ENCODE data around the gene HBP1. TPM values are rescaled to one million over a fixed set of nuclear protein-coding genes. Genes with fewer than 3 reads are reported as not detected.

The HBP1 gene
- total RNA-seq, 1 experiment from 2014 or later, result 31.0 TPM

- Mint-ChIP-seq H3K4me1 (peaks cover 25% of the 10 kb centered on the region), H3K9me3 (no peaks in the 10 kb centered on the region), H3K27ac (no peak overlapping the region), H3K27me3 (ENCODE audit: low read depth) (no peaks in the 10 kb centered on the region), H3K4me3 (no peak overlapping the region), H3K36me3 (no peaks in the 10 kb centered on the region)
- ChIA-PET POLR2A (no interaction called here), CTCF (no interaction called here)
- TF ChIP-seq ETV6 (CRISPR knock-in tag; IDR thresholded peaks at IDR 0.05), result no peak
- TF ChIP-seq ELF4 (CRISPR knock-in tag; IDR thresholded peaks at IDR 0.05; ENCODE audit: low read depth), result no peak
- TF ChIP-seq CTCF (IDR thresholded peaks at IDR 0.05), result no peak
- no peak for TF ChIP-seq RORB (CRISPR knock-in tag; IDR thresholded peaks at IDR 0.05)
- TF ChIP-seq TEAD4 (CRISPR knock-in tag; IDR thresholded peaks at IDR 0.05), result no peak
- no peak for TF ChIP-seq FOXP4 (CRISPR knock-in tag; IDR thresholded peaks at IDR 0.05)
- TF ChIP-seq SP1 (CRISPR knock-in tag; conservative IDR thresholded peaks at IDR 0.05), result no peak
- TF ChIP-seq ZNF425 (CRISPR knock-in tag; conservative IDR thresholded peaks at IDR 0.05), result no peak
- TF ChIP-seq ATF3 (CRISPR knock-in tag; conservative IDR thresholded peaks at IDR 0.05), result no peak
- TF ChIP-seq ZNF423 (CRISPR knock-in tag; IDR thresholded peaks at IDR 0.05), result no peak
- TF ChIP-seq AR (CRISPR knock-in tag; IDR thresholded peaks at IDR 0.05), result no peak
- DNase-seq (ENCODE audit: low spot score) (no peak), ATAC-seq (no peak)
Observed at GRCh38 chr7:107237451-107237850, 68.6 kb downstream of the HBP1 start.

- ChIA-PET POLR2A (no interaction called here), CTCF (interaction anchor here (0.6 kb wide), 1 partner anchor 634 kb away, joined by 3 read pairs; no protein-coding TSS in a partner anchor)
- Mint-ChIP-seq H3K4me3 (no peak overlapping the region), H3K4me1 (no peaks in the 10 kb centered on the region), H3K9me3 (peaks cover 24% of the 10 kb centered on the region), H3K27ac (no peak overlapping the region), H3K27me3 (ENCODE audit: low read depth) (no peaks in the 10 kb centered on the region), H3K36me3 (peaks cover 34% of the 10 kb centered on the region)
- ATAC-seq, result no peak
- no peak for DNase-seq (ENCODE audit: low spot score)
- no peak for TF ChIP-seq TEAD4 (CRISPR knock-in tag; IDR thresholded peaks at IDR 0.05)
- no peak for TF ChIP-seq TEAD1 (CRISPR knock-in tag; IDR thresholded peaks at IDR 0.05)
- TF ChIP-seq FOXP4 (CRISPR knock-in tag; IDR thresholded peaks at IDR 0.05), result no peak
- no peak for TF ChIP-seq ZNF232 (CRISPR knock-in tag; IDR thresholded peaks at IDR 0.05)
- no peak for TF ChIP-seq PRRX2 (CRISPR knock-in tag; IDR thresholded peaks at IDR 0.05)
- TF ChIP-seq ZSCAN18 (CRISPR knock-in tag; IDR thresholded peaks at IDR 0.05), result no peak
- TF ChIP-seq FOXJ3 (CRISPR knock-in tag; IDR thresholded peaks at IDR 0.05; ENCODE audit: borderline replicate concordance), result no peak
- no peak for TF ChIP-seq NR1H2 (CRISPR knock-in tag; IDR thresholded peaks at IDR 0.05)
- no peak for TF ChIP-seq FOXK1 (CRISPR knock-in tag; IDR thresholded peaks at IDR 0.05)
- TF ChIP-seq AR (CRISPR knock-in tag; IDR thresholded peaks at IDR 0.05), result no peak
Observed at GRCh38 chr7:107242267-107242666, 73.5 kb downstream of the HBP1 start.
